Measurements from ENCODE around the gene TAAR2.
"Not testable (repeated sequence)": the region's sequence is repeated elsewhere in the genome, so short reads cannot be mapped to it uniquely, and the experiment has no call there.

TAAR2 gene

GRCh38 chr6:132612449-132613108, 11.5 kb downstream of the TAAR2 start:
- DNase-seq (ENCODE audit: low spot score): peak; percentile 43

- no peak for DNase-seq (ENCODE audit: low spot score)
These were observed 12.5 kb downstream of the TAAR2 start for GRCh38 chr6:132611616-132612015.

- no peak for DNase-seq (ENCODE audit: low spot score)
These were observed 16.4 kb downstream of the TAAR2 start for GRCh38 chr6:132607544-132608233.

- no peak for DNase-seq (ENCODE audit: low spot score)
These were observed 19.4 kb downstream of the TAAR2 start for GRCh38 chr6:132604635-132605152.

- DNase-seq (ENCODE audit: low spot score): not testable (repeated sequence)
These were observed 23.2 kb downstream of the TAAR2 start for GRCh38 chr6:132600900-132601299.

- DNase-seq (ENCODE audit: low spot score): peak; percentile 29
These were observed 25.6 kb downstream of the TAAR2 start for GRCh38 chr6:132598473-132598872.

GRCh38 chr6:132596201-132596600, 27.9 kb downstream of the TAAR2 start:
- DNase-seq (ENCODE audit: low spot score): no peak

GRCh38 chr6:132592855-132593254, 31.2 kb downstream of the TAAR2 start:
- no peak for DNase-seq (ENCODE audit: low spot score)

- no peak for DNase-seq (ENCODE audit: low spot score)
These were observed 33.7 kb downstream of the TAAR2 start for GRCh38 chr6:132590362-132590761.

GRCh38 chr6:132589454-132589853, 34.6 kb downstream of the TAAR2 start, which contains the start of gene TAAR5:
Gene TAAR5, minus strand, starts transcription at chr6:132589741. Its CDS starts 55 bp downstream, at chr6:132589686.
- no peak for DNase-seq (ENCODE audit: low spot score)

GRCh38 chr6:132587424-132587823, 36.7 kb downstream of the TAAR2 start:
- DNase-seq (ENCODE audit: low spot score): no peak

GRCh38 chr6:132584698-132585097, 39.4 kb downstream of the TAAR2 start:
- no peak for DNase-seq (ENCODE audit: low spot score)

GRCh38 chr6:132571774-132572173, 52.3 kb downstream of the TAAR2 start:
- DNase-seq (ENCODE audit: low spot score): no peak

- DNase-seq (ENCODE audit: low spot score): no peak
These were observed 53.8 kb downstream of the TAAR2 start, which contains the start of gene TAAR6 for GRCh38 chr6:132570221-132570777. Gene TAAR6, plus strand, starts transcription at chr6:132570322. Its CDS starts 0 bp downstream, at chr6:132570322.

- DNase-seq (ENCODE audit: low spot score): no peak
These were observed 54.9 kb downstream of the TAAR2 start for GRCh38 chr6:132569170-132569569.

- DNase-seq (ENCODE audit: low spot score): no peak
These were observed 55.5 kb downstream of the TAAR2 start for GRCh38 chr6:132568611-132569010.

GRCh38 chr6:132567566-132567965, 56.5 kb downstream of the TAAR2 start:
- no peak for DNase-seq (ENCODE audit: low spot score)

Measured in SW480 (cell line).